HG03039 (cell line): ENCODE results near the gene RTRAF.

Source experiments
- ATAC-seq: cut with Tn5 transposase; IDR thresholded peaks from one replicate; pipeline ENCODE4 v1.9.1; 2021; ENCODE audit warnings: mild to moderate bottlenecking, moderate library complexity; ENCODE audit not compliant: unreplicated experiment

The RTRAF gene

DNA sequence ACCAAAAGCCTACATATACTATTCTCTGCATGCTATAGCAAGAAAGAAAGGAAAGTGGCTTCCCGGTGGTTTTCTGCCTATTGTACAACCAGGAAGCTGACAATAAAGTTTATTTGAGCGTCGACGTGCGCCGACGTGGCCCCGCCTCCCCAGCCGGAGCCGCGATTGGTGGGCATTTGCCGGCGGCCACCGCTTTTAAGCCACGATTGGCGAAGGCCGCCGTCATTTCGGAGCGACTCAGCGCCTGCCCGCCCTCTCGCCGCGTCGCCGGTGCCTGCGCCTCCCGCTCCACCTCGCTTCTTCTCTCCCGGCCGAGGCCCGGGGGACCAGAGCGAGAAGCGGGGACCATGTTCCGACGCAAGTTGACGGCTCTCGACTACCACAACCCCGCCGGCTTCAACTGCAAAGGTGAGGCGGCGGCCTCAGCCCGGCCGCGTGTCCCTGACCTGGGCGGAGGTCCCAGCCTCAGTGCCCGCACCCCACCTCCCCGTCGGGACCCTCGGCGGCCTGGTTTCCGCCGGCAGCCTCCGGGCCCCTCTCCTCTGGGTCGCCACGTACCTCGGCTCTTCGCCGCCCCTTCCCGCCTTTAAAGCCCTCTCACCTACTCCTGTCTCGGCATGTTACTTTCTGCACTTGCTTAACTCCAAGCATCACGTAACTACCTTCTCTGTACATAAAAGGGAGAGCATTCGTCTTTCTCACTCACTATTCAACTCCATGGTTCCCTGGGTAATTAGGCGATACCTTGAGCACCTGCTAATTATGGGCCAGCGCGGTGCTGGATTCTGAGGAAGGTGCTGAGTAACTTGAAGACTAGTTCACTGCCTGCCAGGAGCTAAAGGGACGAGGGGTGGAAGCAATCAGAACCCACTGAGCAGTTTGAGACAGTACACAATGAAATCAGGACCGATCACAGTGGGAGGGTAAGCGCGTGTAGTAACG is at the start of gene RTRAF:
Gene RTRAF, plus strand, starts transcription at position 254 of the 942 bp plus-strand sequence. Its CDS starts 94 bp downstream, at position 348.
- peak; percentile 91 for ATAC-seq

DNA sequence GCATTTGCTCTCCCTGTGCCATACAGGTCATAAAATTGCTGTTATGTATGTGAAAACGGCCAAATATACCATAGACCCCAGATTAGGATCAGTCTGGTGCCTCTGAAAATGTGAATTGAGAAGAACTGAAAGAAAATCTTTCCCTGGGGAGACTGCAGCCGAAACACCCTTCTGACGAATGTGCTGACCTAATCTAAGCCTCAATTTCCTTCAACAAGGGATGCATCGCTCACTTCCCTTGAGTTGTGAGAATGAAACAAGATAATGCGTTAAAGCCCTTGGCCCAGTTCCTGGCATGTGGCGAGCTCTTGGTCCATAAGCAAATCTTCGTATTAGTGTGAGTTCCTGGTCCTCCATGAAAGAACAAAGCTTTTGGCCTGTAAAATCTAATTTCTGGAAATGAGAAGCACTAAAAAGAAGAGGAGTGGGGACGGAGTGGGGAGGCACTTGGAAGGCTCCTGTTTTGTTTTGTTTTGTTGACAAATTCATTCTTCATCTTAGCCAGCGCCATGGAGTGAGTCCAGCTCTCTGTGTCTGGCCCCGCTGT is 49.5 kb upstream of the RTRAF start:
- ATAC-seq: no peak

DNA sequence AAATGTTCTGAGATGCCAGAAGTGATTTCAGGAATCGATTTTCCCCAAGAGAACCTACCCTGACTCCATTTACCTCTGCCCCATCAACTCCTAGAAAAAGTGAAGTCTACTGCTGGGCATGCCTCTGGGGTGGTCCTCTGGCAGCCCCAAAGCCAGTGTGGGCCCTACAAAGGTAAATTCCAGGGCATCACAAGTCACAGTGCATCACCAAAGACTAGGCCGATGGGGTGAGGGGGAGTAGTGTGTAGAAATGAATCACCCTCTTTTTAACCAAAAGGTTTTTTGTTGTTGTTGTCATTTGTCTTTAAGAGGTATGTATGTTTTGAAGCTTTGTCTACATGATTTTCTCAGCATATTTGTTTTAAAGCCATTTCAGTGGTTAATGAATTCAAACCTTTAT is 46.4 kb upstream of the RTRAF start:
- ATAC-seq: no peak

DNA sequence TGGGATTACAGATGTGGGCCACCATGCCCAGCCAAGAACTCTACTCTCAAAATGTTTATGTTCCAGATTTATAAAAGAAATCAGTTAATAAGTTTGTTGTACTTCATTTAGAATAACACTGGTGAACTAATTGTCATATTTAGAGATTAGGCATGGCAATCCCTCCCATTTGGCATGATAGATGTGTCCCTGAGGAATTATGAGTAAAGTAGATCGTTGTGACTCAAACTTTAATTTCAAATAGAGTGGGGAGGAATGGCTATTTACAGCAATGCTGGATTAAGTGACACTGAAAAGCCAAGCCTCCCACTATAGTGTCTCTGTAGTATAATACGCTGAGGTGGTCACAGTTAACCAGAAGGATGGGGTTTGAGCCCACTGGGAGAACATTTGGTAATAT is 39.3 kb upstream of the RTRAF start:
- no peak for ATAC-seq

DNA sequence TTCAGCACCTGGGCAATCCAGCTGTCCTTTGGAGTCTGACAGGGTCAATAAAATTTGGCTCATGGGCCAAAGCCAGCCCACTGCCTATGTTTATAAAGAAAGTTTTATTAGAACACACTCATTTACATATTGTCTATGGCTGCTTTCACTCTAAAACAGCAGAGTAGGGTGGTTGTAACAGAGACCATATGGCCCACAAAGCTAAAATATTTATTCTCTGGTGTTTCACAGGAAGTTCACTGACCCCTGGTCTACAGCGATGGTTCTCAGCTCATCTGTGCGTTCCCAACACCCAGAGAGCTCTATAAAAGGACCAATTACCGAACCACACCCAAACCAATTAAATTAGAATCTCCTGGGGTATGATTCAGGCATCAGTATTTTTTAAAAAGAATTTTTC is 37.7 kb upstream of the RTRAF start:
- no peak for ATAC-seq

DNA sequence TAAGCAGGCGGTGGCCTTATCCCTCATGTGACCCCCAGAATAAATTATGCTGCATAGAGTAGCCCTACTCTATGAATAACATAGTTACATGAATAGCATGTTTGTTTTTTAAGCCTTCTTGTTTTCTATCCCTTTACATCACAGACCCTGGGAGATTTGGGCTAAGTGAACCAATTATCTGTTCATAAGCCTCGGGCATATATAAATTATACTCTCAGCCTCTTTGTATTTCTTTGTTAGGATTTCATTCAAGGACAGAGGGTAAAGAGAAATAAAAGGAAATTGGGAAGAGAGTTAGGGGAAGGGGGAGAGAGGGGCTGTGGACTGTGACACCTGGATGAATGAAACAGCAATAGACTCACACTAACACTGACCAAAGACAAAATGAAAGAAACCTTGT is 35.3 kb upstream of the RTRAF start:
- no peak for ATAC-seq

DNA sequence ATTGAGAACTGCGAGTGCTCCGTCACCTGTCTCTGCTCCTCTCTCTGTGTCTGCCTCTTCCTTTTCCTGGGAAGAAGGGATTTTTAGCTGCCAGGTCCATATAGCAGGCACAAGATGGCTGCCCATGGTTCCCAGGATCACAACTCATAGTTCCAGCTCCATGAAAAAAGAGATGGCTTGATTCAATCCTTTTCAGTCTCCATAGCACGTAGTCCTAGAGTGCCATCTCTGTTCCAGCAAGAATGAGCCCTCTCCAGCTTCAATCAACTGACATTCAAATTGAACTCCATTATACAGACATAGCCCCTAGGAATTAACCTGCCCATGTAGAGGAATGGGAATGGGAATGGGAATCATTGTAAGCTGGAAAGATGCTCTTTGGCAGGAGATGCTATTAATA is 34.7 kb upstream of the RTRAF start:
- no peak for ATAC-seq

DNA sequence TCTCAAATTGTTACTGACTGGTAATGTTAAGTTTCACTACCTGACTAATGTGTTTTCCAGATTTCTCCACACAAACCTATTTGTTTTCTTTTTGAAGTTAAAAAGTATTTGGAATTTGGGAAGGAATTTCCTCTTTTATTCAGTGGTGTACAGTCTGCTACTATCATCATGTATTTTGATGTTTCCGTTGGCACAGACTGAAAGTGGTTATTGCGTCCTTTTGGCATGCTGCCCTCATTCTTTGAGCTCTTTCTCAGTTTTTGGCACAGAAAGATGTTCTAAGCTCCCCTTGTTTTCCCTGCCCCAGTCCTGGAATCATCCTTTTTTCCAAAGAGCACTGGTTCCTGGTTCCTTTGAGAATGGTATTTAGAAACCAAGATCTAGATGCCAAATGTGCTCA is 31.4 kb upstream of the RTRAF start:
- ATAC-seq: no peak

DNA sequence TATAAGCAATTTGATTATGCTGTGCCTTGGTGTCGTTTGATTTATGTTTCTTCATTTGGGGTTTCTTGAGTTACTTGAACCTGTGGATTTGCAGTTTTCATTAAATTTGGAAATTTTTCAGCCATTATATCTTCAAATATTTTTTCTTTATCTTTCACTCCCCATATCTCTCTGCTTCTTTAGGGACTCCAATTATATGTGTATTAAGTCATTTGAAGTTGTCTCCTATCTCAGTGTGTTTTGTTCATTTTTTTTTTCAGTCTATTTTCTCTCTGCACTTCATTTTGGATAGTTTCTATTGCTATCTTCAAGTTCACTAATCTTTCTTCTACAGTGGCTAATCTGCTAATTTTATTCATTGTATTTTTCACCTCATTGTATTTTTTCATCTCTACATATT is 29.4 kb upstream of the RTRAF start:
- ATAC-seq: no peak

DNA sequence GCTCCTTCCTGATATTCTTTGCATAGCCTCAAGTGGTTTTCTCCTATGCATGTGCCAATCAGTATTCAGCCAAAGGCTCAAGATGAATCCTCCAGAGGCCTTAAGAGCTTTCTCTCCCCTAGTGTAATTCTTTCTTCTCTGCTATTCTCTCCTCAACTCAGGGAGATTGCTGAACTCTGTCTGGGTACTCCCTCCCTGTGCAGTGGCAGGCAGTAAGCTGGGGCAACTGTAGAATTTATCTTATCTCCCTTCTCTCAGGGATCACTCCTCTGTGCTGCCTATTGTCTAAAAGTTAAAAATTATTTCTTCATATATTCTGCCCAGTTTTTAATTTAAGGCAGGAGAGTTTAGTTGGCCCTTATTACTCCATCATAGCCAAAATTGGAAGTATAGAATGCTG is 28.5 kb upstream of the RTRAF start:
- ATAC-seq: no peak

DNA sequence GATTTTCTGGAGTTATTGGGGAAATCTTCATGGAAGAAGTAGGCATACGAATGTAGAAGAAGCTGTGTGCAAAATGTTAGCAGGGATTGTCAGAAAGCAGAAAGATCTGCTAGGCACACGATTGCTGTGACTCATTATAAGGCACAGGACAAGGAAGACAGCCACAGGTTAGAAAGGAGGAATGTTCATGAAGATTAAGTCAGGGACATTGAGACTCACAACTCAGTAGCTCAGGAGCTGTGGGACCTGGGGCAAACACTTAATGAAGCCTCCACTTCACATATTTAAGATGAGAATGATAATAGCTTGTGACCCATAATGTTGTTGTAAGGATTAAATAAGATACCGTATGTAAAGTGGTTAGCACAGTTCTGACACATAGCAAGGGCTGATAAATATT is 26.6 kb upstream of the RTRAF start:
- no peak for ATAC-seq

DNA sequence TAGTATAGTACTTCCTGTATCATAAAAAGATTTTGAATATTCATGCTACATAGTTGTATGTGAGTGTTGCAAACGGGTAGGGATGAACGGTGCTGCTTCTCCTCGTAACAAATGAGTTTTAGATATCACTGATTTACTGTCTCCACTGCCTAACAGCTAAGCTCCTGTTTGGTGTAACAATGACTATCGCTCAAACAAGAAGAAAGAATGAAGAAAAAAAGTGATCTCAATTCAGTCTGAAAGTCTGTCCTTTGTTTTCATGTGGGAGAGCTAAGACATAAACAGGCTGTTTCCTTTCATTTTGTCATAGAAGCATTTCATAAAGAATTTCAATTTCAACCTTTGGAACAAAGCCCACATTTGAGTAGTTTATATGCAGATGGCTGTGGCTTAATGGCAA is 26.1 kb upstream of the RTRAF start:
- ATAC-seq: no peak

DNA sequence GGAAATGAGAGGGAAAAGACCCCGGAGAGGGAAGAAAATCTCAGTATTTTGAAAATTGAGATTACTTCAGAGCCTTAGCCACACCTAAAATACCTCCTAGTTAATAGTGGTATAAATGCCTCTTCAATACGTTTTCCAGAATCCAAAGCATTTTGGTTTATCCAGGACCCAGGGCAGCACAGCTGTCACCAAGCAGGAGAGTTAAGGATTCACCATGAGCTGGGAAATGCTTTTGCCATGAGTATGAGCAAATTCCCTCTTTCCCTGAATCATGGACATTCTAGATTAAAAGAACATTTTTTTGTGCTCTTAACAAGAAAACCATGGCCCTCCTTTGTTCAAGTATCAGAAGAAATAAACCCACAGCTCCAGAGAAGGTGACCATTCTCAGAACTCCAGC is 21.8 kb upstream of the RTRAF start:
- ATAC-seq: no peak

DNA sequence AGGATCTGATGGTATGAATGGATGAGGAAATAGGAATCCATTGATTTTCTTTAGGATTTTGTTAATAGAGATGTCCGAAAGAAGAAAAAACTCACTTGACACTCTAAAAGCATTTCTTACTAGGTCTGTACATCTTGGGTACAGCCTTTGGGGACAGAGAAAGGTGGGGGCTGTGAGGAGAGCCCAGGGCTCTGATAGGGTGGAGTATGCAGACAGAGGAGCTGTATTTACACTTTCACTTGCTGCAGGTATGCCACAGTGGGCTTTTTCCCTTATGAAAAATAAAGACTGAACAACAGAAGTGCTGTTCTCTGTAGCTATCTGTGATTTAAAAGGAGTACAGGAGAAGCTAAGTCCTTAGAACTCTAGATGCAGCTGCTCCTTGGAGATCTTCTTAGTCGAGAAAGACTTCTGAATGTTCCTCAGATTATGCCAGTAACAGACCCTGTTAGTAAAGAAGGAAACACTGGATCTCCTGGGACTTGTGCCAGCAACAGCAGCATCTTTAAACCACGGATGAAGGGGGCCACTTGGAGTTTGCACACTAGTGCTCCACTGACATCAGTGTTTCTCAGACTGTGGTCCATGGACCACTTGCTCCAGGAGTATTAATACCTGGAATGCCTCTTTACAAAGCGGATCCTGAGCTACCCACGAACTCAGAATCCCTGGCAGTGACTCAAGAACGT is 19.4 kb upstream of the RTRAF start:
- no peak for ATAC-seq

DNA sequence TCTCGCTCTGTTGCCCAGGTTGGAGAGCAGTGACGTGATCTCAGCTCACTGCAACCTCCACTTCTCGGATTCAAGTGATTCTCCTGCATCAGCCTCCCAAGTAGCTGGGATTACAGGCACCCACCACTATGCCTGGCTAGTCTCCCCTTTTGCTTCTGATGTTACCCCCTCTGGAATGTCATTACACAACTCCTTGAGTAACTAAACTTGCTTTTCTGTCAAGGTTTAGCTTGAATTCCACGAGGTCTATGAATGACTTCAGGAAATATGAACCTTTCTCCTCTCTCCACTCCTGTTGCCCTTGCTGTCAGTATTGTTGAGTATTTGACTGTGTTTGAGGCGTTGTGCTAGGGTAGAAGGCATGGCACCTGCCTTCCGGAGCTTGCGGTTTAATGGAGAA is 16.8 kb upstream of the RTRAF start:
- no peak for ATAC-seq

DNA sequence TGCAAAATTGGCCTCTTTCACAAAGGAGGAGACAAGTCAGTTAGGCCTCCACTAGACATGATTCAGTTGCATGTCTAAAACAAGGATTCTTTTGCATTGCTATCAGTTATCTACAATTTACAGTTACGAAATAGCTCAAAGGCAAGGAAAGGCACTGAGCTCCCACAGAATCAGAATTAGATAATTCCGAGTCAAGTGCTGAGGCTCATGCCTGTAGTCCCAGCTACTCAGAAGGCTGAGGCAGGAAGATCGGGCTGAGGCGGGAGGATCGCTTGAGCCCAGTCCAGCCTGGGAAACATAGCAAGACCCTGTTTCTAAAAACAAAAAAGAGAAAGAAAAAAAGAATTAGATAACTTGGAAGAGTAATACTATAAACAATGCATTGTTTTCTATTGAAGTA is 12.3 kb upstream of the RTRAF start:
- ATAC-seq: no peak

DNA sequence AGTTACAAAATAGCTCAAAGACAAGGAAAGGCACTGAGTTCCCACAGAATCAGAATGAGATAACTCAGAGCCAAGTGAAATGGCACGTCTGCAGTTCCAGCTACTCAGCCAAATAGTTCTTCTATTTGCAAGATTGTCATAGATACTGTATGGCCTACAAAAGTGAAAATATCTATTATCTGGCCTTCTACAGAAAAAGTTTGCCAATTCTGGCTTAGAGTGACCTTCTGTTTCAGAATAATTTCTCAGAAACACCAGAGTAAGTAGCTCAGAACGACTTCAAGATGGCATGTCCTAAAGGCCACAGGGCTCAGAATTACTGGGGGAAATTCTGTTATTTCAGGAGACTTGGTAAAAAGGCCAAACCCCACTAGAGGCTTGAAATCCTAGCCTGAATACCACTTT is 10.7 kb upstream of the RTRAF start:
- no peak for ATAC-seq

DNA sequence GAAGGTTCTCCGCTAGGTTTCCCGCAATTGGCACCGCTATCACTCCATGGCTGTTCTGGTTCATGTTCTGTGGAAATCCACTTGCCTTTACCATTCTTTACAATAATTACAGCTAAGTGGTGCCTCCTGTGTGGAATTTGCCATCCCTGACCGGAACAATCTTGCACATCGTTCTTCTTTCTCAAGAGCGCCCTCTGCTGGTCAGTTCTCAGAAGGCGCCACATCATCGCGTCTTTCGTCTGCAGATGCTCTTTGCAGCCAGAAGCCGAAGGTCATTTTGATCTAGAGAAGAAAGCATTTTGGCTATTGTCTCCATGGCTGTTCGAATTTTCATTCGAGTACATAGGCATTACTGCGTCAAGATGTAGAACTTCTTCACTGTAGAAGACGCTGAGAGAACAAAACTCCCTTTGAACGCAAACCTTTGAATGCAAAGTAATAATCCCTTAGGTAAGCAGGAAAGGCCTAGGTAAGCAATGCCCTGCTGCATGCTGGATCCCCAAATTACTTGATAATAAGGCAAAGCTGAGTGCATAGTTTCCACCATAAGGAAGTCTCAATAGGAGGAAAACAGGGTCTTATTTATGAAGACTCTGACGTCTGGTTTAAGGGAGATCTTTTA is 10.1 kb upstream of the RTRAF start:
- no peak for ATAC-seq

DNA sequence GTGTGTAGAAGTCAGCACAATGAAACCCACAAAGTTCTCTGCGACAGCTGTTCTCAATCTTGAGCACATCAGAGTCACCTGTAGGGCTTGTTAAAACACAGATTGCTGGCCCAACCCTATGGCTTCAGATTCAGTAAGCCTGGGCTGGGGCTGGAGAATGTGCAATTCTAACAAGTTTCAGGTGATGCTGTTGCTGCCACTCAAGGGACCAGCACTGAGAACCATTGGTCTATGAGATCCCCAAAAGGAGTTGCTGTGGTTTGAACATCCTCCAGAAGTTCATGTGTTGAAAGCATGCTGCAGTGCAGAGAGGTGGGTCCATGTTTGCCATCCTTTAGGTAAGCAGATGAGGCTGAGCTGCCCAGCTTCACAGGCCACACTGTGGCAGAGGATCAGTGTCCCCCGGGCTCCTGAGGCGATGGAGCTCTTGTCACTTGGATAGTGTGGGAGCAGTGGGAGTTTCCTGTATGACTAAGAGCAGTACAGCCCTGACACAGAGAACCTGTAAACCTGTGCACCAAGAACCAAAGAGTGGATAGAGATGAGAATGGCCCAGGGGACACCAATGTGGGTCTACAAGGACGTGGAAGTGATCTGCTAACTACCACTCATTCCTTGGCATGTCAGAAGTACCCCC is 8.0 kb upstream of the RTRAF start:
- ATAC-seq: peak; percentile 42

DNA sequence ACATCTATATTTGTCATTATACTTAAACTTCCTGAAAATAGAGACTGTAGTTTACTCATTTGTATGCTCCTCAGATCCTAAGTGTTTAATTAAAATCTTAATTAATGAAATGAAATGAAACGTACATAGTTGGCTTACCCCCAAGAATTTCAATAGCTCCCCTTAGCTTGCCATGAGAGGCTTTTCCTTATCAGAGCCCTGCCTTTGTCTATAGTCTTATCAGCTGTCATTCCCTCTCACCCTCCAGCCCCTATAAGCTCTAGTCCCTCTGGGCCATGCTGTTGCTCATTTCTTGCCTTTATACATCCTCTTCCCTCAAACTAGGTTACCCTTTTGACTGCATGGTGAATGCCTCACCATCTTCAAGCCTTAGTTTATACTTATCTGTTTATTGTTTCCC is 1.1 kb upstream of the RTRAF start:
- no peak for ATAC-seq

DNA sequence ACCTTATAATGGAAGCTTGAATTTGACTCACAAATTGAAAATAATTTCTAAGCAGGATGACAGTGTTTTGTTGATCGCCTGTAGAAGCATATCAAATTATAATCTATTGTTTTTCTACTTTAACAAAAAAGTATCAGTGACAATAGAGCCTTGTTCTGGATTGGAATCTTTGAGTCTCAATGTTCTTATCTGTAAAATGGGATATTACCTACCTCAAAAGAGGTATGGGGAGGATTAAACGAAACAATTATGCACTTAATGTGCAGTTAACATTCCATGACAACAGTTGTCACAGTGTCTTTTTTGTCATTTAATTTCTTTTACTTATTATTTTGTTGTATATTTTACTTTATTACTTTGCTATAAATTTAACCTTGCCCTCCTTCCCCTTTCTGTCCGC is 1.1 kb downstream of the RTRAF start:
- no peak for ATAC-seq
